Activated T-cell treated with anti-CD3 and anti-CD28 coated beads for 24 hours (primary cell): Measurements from ENCODE around the gene DESI2.

ENCODE experiments used
- DNase-seq: peaks from one replicate; pipeline ENCODE4 v3.0.0-alpha.2; 2020; ENCODE audit warnings: low read depth

Gene DESI2

GRCh38 chr1:244652623-244653438, at the start of gene DESI2:
Gene DESI2, plus strand, starts transcription at chr1:244653126. Its CDS starts 188 bp downstream, at chr1:244653314.
- DNase-seq, result peak; percentile 95

GRCh38 chr1:244603498-244603897, 49.4 kb upstream of the DESI2 start:
- DNase-seq, result no peak

- DNase-seq, result no peak
These were observed 47.0 kb upstream of the DESI2 start for GRCh38 chr1:244605835-244606370.

- DNase-seq, result no peak
These were observed 38.7 kb upstream of the DESI2 start for GRCh38 chr1:244614113-244614836.

GRCh38 chr1:244614879-244615278, 38.0 kb upstream of the DESI2 start:
- no peak for DNase-seq

DNA sequence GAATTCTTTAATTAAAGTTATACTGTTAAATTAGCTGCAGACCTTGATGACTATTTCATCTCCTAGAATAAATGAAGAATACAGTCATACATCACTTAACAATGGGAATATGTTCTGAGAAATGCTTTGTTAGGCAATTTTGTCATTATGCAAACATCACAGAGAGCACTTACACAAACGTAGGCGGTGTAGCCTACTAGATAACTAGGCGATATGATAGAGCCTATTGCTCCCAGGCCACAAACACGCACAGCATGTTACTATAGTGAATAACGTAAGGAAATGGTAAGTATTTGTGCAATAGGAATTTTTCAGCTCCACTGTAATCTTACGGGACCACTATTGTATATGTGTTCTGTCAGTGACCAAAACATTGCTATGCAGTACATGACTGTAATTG, 37.6 kb upstream of the DESI2 start:
- no peak for DNase-seq

GRCh38 chr1:244626709-244627108, 26.2 kb upstream of the DESI2 start:
- DNase-seq, result no peak

DNA sequence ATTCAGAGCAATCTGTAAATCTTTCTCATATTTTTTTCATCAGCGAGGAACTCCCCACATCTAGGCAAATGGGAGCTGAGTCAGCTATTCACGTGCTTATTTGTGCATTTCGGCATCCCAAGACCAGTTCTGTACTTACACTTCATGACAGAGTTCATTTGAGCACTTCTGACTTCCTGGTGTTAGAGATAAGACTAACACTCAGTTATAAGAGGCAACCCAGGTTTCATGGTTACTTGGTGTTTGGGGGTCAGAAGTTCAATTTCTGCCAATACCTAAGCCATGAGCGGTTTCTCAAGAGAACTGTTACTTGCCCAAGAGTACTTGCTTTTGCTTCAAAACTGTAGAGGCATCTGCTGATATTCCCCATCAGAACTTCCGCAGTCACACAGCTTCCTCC, 24.1 kb upstream of the DESI2 start:
- DNase-seq, result no peak

DNA sequence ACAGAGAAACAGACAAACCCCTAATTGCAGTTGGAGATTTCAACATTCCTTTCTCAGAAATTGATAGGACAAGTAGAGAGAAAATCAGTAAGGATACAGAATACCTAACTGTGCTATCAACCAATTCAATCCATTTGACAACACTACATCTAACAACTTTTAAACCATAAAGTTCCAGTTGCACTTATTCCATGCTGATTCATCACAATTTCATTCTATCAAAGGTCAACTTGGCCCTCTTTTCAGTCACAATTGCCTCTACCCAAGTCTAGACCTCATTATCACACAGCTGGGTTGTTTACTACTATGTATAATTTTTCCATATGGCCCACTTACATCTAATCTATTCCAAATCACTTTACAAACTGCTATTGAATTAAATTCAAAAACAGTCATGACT, 19.8 kb upstream of the DESI2 start:
- DNase-seq, result no peak

- no peak for DNase-seq
These were observed 18.4 kb upstream of the DESI2 start for GRCh38 chr1:244634546-244634945.

- DNase-seq, result no peak
These were observed 16.3 kb upstream of the DESI2 start for GRCh38 chr1:244636488-244637259.

DNA sequence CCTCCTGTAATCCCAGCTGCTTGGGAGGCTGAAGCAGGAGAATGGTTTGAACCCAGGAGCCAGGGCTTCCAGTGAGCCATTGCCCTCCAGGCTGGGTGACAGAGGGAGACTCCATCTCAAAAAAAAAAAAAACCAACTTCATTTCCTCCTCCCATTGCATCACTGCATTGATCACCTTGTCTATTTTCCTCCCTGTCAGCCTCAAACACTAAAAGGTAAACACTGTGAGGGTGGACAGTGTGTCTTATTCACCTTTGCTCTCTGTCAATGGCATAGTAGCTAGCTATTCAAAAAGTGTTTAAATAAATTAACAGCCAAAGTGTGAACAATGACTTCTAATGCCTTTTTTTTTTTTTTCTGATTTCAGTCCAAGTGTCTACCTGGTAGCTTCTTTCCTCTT, 13.4 kb upstream of the DESI2 start:
- no peak for DNase-seq

DNA sequence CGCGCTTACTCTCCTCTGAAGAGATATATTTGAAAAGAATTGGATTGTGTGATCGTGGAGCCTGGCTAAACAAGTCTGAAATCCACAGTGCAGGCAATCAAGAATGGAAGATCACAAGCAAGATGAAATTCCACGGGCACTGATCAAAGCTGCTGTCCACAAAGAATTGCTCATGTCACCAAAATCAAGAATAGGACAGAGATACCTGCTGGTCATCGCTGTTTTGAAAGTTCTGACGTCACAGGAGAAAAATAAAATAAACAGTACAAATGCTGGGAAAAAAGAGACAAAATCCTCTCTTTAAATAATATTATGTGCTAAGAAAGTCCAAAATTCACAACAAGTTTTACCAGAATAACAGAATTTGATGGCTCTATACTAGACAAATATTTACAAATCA, 12.0 kb upstream of the DESI2 start:
- DNase-seq, result no peak

- DNase-seq, result no peak
These were observed 10.4 kb upstream of the DESI2 start for GRCh38 chr1:244642526-244642925.

DNA sequence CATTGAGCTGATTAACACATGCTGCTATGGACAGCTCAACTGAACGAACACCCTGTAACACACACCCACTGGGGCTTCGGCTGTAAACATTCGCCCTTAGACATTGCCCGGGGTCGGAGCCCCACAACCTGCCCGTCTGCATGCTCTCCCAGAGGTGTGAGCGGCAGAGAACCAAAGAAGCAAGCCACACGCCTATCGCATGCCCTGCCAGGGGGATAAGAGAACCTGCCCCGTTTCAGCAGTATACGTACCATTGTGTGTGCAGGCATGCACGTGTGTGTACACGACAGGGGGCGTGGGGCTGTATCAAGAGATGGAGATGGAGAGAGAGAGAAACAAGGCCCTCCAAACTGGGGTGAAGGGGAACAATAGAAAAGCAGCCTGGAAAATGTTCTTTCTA, 9.9 kb upstream of the DESI2 start:
- no peak for DNase-seq

DNA sequence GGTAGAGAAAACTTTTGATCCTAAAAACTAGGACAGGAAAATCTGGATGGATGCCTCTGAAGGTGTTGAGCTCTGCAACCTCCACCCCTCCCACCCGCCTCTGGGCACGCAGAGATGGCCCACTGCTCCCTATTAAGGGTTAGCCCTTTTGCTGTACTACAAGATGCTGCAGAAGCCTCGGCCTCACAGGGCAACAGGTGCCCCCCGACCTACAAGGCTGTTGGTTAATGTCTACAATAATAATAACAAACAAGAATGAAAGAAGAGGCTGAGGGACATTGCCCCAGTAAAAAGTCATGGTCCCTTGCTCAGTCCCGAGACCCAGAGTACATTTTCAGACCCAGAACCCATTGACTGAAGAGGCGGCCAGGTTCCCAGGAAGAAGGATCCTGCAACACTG, 7.5 kb upstream of the DESI2 start:
- no peak for DNase-seq

DNA sequence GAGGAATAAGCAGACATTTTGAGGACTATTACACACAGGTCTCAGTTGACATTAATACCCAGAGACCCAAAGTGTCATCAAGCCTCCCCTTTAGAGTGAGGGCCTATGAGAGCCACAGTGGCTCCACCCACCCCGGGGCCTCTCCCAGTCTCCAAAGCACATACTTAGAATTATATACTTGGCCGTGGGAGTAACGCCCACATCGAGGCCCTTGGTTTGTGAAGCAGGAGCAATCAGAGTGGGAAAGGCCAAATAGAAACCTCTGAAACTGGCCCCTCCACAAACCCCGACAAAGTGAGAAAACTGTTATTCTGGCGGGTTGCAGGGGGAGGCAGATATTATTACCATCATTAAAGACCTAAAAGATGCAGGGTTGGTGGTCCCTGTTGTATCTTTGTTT, 7.0 kb upstream of the DESI2 start:
- DNase-seq, result no peak

DNA sequence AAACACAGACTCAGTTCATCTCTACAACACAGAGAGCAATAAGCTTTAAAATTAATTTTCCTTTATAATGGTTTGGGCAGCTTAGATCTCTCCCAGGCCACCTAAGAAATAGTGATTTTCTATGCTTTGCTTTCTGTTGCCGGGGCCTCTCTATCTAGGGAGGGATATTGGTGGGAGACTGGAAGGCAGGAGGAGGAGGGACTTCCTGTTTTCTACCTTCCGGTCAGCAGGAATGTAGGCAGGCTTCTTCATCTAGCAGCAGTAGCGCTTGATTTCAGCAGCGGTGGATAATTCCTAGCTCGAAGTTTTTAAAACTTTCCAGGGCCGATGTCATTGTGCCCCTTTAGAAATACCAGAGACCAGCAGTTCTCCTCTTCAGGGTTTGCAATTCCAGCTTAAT, 5.1 kb upstream of the DESI2 start:
- no peak for DNase-seq

DNA sequence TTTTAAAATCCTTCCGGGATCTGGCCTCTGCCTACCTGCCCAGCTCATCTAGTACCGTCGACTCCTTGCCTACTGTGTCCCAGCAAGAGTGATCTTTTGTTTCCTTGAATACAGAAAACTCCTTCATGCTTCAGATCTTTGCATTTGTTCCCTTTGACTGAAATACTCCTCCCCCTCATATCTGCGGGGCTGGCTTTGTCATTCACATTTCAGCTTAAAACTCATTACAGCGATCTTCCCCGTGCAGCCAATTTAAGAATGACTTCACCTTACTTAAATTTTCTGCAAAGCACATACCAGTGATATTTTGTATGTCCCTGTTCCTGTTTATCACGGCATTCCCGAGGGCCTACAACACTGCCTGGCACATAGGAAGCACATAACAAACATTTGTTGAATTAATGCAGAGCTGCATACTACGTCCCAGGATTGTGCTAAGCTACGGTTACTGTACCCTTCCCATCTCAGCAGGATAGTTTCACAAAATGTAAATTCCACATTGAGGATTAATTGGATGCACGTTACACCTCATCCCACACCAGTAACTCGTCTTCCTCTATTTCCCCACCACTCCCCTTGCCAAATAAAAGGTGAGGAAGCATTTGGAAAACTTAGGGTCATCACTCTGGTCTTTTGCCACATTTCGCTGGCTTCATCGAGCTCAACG, 837 bp upstream of the DESI2 start:
- DNase-seq, result no peak

DNA sequence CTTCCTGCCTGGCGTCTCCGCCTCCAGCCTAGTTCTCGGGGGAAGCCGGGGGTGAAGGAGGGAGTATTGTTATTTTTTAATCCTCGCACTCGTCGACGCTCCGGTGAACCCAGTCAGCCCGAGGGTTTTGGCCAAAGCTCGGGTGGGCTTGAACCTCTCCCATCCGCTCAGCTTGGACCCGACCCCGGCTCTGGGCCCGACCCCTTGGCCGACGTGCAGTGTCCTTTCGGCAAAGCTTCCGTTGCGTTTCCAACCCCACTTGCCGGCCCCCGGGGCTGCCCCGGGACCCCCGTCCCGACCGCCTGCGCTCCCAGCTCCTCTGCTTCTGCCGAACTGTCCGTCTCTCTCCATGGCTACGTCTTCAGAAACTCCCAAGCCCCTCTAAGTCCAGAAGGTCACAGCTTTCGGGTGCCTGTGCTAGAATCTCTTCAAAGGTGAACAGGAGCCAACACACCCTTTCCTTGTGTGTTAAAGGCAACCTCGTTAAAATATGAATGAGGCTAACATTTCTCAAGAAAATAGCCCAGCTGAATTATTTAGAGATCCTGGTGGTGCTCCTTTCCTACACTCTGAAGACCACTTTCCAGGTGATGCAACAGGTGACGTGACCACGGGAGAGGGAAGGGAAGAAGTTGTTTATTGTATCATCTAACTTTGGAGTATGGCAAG, 647 bp downstream of the DESI2 start:
- no peak for DNase-seq
